Stomach smooth muscle (tissue), 2 donors: Measurements from ENCODE around the gene CENPM.

Experiments used
- H3K27ac ChIP-seq: one replicate; pipeline ENCODE4 v1.7.0; 2013; ENCODE audit warnings: mild to moderate bottlenecking, low read length, inconsistent platforms
- H3K27me3 ChIP-seq, 2 donors: one replicate each; pipeline ENCODE4 v1.7.0; 2013; ENCODE audit warnings: low read length in 2 of 2; ENCODE audit not compliant: insufficient read depth in 2 of 2, control insufficient read depth in 1 of 2
- H3K36me3 ChIP-seq, 2 donors: one replicate each; pipeline ENCODE4 v1.7.0; 2013; ENCODE audit warnings: low read length in 2 of 2; ENCODE audit not compliant: control insufficient read depth in 2 of 2, insufficient read depth in 2 of 2
- H3K4me1 ChIP-seq: one replicate; pipeline ENCODE4 v1.7.0; 2013; ENCODE audit warnings: low read length; ENCODE audit not compliant: control insufficient read depth, insufficient read depth
- H3K4me3 ChIP-seq, 2 donors: one replicate each; pipeline ENCODE4 v1.7.0; 2013; ENCODE audit warnings: low read length in 2 of 2
- H3K9ac ChIP-seq, 2 donors: one replicate each; pipeline ENCODE4 v1.7.0; 2013; ENCODE audit warnings: low read length in 2 of 2, mild to moderate bottlenecking in 1 of 2
- H3K9me3 ChIP-seq, 2 donors: one replicate each; pipeline ENCODE4 v1.7.0; 2013; ENCODE audit warnings: low read length in 2 of 2; ENCODE audit not compliant: control insufficient read depth in 2 of 2
- donor health status: healthy.
- donor health status: Pancreatic carcinoma.

The CENPM gene

DNA sequence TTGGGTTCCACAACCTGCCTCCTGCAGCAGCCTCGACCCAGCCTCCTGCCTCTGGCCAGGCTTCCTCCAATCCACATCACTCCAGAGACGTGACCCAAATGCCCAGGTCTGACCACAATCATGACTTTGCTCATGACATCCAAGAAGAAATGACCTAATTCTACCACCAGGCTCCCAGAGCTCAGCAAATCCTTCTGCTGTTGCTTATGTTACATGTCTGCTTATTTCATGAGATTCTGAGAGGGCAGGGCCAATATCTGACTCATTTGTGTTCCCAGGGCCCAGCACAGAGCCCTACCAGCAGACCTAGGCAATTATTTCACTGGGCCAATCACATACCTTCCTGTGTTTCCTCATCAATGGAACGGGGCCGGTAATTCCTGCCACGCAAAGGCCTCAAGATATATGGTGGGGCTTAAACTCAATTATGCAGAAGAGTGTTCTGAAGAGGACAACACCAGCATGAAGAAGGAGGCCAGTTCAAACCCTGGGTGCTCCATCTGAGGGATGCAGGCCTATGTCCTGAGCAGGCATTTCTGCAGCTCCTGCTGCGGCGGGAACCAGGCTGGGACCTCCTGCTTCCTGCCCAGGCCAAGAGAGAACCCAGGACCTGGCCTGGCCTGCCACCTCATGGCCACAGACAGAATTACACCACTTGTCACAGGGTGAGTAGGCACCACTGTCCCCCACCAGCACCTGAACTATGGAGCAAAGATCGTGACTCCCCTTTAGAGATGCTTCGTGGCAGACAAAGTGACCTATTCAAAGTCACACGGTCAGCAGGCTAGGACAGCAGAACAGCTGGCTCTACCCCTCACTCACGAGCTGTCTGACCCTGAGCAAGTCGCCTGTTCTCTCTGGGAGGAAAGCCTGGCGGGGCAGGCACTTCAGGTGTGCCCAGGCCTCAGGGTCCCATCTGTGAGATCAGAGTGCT lies 5.9 kb downstream of the CENPM start:
- no peaks in the 10 kb centered on the region for H3K36me3 ChIP-seq
- no peaks in the 10 kb centered on the region for H3K27me3 ChIP-seq
- H3K9ac ChIP-seq, result peak overlapping the region in 1 of 2 donors; percentile 29
- H3K4me3 ChIP-seq, result peak overlapping the region in 1 of 2 donors; percentile 22
- no peaks in the 10 kb centered on the region for H3K9me3 ChIP-seq
- H3K27ac ChIP-seq, result peak overlapping the region; percentile 53
- peaks cover 22% of the 10 kb centered on the region for H3K4me1 ChIP-seq

DNA sequence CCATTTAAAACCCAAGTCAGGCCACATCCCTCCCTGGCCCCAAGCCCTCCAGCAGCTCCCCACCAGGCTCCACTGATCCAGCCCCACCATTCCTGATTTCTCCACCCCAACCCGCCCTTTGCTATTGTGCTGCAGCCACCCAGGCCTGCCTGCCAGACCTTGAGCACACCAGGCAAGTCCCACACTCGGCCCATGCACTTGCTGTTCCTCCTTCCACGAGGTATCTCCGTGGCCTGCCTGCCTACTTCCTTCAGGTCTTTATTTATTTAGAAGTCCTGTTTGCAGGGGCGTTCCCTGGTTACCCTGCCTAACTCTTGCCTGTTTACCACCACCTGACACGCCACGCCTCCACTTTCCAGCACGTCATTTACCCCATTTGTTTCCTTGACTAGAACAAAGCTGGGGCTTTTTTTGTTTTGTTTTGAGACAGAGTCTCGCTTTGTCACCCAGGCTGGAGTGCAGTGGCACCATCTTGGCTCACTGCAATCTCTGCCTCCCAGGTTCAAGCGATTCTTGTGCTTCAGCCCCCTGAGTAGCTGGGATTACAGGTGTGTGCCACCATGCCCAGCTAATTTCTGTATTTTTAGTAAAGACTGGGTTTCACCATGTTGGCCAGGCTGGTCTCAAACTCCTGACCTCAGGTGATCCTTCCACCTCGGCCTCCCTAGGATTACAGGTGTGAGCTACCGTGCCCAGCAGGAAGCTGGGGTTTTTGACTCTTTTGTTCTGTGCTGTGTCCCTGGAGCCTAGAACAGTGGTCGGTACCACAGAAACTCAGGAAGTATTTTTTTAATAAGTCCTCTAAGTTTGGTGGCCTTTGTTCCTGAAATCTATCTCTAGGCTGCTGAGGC lies 6.7 kb downstream of the CENPM start:
- Histone ChIP-seq H3K27me3 (no peaks in the 10 kb centered on the region), H3K9ac (peak overlapping the region in 1 of 2 donors; percentile 42), H3K4me3 (no peak overlapping the region), H3K36me3 (no peaks in the 10 kb centered on the region), H3K9me3 (no peaks in the 10 kb centered on the region), H3K4me1 (peaks cover 16% of the 10 kb centered on the region), H3K27ac (peak overlapping the region; percentile 53)

DNA sequence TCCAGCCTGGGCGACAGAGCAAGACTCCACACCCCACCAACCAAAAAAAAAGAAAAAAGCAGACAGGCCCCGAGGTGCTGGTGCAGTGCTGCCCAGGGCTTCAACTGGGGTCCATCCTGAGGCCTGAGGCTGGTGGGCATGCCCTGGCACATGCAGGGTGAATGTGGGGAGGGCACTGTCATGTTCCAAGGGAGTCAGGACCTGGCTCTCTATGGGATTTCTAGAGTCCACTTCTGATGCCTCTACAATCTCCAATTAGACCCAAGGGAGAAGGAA lies 10.1 kb downstream of the CENPM start:
- peaks cover 16% of the 10 kb centered on the region for H3K4me1 ChIP-seq
- no peaks in the 10 kb centered on the region for H3K9me3 ChIP-seq
- H3K27ac ChIP-seq, result no peak overlapping the region
- no peaks in the 10 kb centered on the region for H3K27me3 ChIP-seq
- no peak overlapping the region for H3K9ac ChIP-seq
- H3K36me3 ChIP-seq, result no peaks in the 10 kb centered on the region
- no peak overlapping the region for H3K4me3 ChIP-seq

DNA sequence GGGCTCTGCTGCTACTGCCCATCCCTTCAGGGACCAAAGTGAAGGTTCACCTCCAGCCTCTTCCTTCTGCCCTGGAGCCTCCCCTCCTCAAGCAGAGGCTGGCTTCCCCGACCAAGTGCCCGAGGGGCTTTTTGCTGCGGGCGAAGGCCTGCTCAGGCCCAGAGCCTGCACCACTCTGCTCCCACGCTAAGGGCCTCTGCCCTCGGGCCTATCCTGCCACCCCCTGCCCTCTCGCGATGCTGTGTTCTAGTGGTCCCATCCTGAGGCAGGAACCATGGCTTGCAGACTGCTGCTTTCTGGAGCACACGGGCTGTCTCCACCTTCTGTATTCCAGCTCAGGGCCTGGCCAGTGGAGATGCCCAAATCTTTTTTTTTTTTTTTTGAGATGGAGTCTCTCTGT lies 11.4 kb downstream of the CENPM start:
- H3K4me1 ChIP-seq, result peaks cover 12% of the 10 kb centered on the region
- no peaks in the 10 kb centered on the region for H3K36me3 ChIP-seq
- H3K9ac ChIP-seq, result no peak overlapping the region
- no peaks in the 10 kb centered on the region for H3K9me3 ChIP-seq
- H3K27ac ChIP-seq, result no peak overlapping the region
- no peaks in the 10 kb centered on the region for H3K27me3 ChIP-seq
- H3K4me3 ChIP-seq, result no peak overlapping the region

DNA sequence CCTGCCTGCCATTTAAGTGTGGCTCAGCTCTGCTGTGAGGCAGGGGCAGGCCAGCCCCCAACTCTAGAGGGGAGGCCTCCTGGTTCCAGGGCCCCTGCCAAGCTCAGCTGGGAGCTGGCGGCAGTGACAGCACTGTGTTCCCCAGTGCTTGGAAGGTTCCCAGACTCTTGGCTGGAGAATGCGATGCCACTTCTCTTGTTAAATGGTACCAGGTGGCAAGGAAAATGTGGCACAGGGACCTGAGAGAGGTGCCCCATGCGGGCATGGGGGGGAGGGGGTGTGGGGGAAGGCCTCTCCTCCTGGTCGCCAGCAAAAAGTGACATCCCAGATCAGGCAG lies 12.0 kb downstream of the CENPM start:
- no peaks in the 10 kb centered on the region for H3K27me3 ChIP-seq
- no peaks in the 10 kb centered on the region for H3K36me3 ChIP-seq
- no peak overlapping the region for H3K27ac ChIP-seq
- H3K4me3 ChIP-seq, result no peak overlapping the region
- no peaks in the 10 kb centered on the region for H3K9me3 ChIP-seq
- no peak overlapping the region for H3K9ac ChIP-seq
- peaks cover 12% of the 10 kb centered on the region for H3K4me1 ChIP-seq

DNA sequence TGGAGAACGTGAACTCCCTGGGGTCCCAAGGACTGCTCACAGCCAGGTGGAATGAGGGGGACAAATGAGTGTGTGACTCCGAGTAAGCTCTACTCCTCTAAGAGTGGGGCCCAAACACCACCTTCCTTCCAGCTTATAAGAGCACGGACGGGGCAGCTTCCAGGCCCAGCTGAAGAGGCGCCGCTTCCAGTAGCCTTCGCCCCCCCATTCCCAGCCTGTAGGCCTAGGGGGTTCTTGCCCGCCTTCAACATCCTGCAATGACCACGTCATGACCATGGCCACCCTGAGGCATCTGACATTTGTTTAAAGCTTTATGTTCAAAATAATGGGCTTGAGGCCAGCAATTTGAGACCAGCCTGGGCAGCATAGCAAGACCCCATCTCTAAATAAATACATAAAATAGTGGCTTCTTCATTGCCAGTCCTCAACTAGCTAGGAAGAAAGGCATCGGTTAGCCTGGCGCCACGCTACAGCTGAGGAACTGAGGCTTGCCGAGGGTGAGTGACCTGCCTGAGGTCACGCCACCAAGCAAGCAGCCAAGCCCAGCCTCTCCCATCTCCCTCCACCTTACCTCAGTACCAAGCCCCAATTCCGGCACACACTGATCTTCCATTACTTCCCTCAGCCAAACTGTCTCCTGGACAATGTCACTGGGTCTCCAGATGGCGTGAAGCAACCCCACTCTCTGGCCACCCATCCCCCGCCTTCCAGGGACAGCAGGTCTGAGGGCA lies 12.5 kb downstream of the CENPM start:
- Histone ChIP-seq H3K4me1 (peaks cover 11% of the 10 kb centered on the region), H3K4me3 (no peak overlapping the region), H3K9me3 (no peaks in the 10 kb centered on the region), H3K27me3 (no peaks in the 10 kb centered on the region), H3K36me3 (no peaks in the 10 kb centered on the region), H3K27ac (no peak overlapping the region), H3K9ac (no peak overlapping the region)

DNA sequence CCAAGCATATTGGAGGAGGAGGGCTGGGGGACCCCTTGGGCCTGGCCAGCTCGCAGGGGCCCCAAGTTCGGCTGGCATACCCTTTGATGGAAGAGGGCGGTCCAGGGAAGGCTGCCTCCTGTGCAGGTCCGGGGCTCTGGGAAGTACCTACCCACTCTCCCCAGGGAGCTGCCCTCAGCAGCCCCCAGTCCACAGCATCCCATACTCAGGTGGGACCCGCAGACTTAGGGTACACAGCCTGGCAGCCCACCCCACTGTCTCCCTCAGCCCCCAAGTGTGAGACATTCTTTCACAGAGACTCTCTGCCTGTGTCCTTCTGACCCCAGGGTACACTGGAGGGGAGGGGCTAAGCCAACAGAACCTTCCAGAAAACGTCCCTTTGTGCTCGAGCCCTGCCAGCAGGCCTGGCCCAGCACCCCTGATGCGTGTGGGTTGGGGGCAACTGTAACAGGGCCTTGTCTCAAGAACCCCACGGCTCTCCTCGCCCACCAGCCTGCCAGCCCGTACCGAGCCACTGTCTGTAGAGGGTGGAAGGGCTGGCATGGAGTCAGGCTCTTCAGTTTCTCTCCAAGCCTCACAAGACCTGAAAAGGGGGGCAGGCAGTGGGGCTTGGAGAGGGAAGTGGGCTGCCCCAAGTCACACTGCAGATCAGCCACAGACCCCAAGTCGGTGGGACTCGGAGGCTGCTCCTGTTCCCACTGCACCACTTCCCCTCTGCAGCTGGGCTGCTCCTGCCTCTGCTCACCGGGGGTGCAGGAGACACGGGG lies 13.4 kb downstream of the CENPM start:
- no peak overlapping the region for H3K4me3 ChIP-seq
- no peaks in the 10 kb centered on the region for H3K36me3 ChIP-seq
- H3K9me3 ChIP-seq, result no peaks in the 10 kb centered on the region
- no peak overlapping the region for H3K27ac ChIP-seq
- no peaks in the 10 kb centered on the region for H3K27me3 ChIP-seq
- no peak overlapping the region for H3K9ac ChIP-seq
- peaks cover 3% of the 10 kb centered on the region for H3K4me1 ChIP-seq

DNA sequence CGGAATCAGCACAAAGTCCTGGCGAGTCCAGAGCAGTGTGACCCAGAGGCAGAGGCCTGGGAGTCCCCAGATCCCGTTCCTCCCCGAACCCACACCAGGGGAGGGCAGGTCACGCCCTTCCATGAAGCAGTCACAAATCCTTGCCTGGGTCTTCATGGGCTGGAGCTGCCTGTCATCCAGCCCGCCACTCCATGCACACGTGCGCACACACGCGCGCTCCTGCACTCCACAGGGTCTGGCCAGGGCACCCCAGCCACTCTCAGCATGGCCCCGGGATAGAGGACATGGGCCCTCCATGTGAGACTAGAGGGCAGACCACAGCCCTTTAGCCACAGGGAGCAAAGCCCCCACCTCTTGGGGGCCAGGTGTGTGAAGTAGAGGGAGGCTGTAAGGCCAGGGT lies 14.6 kb downstream of the CENPM start:
- Histone ChIP-seq H3K9ac (no peak overlapping the region), H3K36me3 (no peaks in the 10 kb centered on the region), H3K27me3 (no peaks in the 10 kb centered on the region), H3K4me3 (no peak overlapping the region), H3K27ac (no peak overlapping the region), H3K4me1 (no peaks in the 10 kb centered on the region), H3K9me3 (no peaks in the 10 kb centered on the region)

DNA sequence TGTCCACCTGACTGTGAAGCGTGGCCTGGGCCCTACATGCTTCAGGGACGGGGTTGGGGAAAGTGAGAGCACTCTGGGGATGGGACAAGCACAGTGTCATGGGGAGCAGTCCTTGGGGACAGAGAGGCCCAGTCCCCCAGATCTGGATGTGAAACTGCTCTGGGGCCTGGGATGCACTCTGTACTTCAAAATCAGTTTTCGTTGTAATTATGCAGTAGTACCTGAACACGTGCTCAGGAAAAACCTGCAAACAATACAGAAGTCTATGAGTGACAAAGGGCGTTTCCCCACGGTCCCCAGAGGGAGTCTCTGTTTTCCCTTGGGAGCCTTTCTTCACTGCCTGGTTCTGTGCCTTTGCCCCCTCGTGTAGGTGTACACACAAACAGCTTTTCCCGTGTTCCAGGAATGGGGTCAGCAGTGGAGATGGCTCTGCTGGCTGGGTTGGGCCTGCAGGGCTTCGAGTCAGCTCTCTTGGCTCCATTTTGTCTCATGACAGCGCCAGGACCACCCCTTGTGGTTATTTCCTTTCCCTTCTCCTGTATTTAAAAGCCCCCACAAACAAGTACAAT lies 15.2 kb downstream of the CENPM start:
- Histone ChIP-seq H3K9ac (no peak overlapping the region), H3K4me3 (no peak overlapping the region), H3K4me1 (no peaks in the 10 kb centered on the region), H3K27me3 (peaks cover 0 to 4% of the 10 kb centered on the region in 2 donors), H3K9me3 (no peaks in the 10 kb centered on the region), H3K36me3 (no peaks in the 10 kb centered on the region), H3K27ac (no peak overlapping the region)

DNA sequence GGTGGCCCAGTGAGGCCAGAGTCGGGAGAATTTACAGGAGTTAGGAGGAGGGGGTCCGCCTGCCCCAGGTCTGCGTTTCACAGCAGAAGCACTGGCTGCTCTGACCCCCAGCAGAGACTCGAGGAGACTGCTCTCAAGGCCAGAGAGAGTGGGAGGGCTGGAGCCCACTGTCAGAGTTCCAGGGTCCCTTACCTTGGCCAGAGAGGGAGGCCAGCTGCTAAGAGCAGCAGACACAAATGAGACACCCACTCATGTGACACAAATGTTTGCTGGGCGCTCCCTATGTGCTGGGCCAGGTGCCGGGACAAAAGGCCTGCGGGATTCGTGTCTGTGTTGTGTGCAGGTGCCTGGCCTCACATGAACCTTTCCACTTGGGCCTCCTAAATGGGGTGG lies 17.5 kb downstream of the CENPM start:
- Histone ChIP-seq H3K4me1 (peaks cover 4% of the 10 kb centered on the region), H3K27ac (no peak overlapping the region), H3K36me3 (no peaks in the 10 kb centered on the region), H3K27me3 (peaks cover 10 to 16% of the 10 kb centered on the region in 2 donors), H3K9ac (no peak overlapping the region), H3K4me3 (no peak overlapping the region), H3K9me3 (no peaks in the 10 kb centered on the region)
